Uterus (tissue), 4 donors: ENCODE data around the gene PSMB8. TPM values are rescaled to one million over a fixed set of nuclear protein-coding genes. Genes with fewer than 3 reads are reported as not detected.
"Not testable (repeated sequence)": the region's sequence is repeated elsewhere in the genome, so short reads cannot be mapped to it uniquely, and the experiment has no call there.

ENCODE experiments used
- DNase-seq, 2 donors: peaks; one replicate each; pipeline ENCODE4 v3.0.0-alpha.2; 2019 to 2020
- H3K27ac ChIP-seq, 2 donors: fragments of 200-600 bp; sonication (generic); 1 replicate in 1 of 2; 2 replicates in 1 of 2; pipeline ENCODE4 v1.5.1; 2016 to 2018
- H3K27me3 ChIP-seq, 2 donors: fragments of 200-600 bp; sonication (generic); one replicate each; pipeline ENCODE4 v1.5.1; 2018 to 2019; ENCODE audit warnings: control low read depth in 1 of 2
- H3K36me3 ChIP-seq, 2 donors: fragments of 200-600 bp; sonication (generic); one replicate each; pipeline ENCODE4 v1.5.1; 2019; ENCODE audit warnings: control low read depth in 1 of 2
- H3K4me1 ChIP-seq, 2 donors: fragments of 200-600 bp; sonication (generic); one replicate each; pipeline ENCODE4 v1.5.1; 2018 to 2019; ENCODE audit warnings: control low read depth in 1 of 2
- H3K4me3 ChIP-seq, 2 donors: fragments of 200-600 bp; sonication (generic); 1 replicate in 1 of 2; 2 replicates in 1 of 2; pipeline ENCODE4 v1.5.1; 2018 to 2019; ENCODE audit warnings: mild to moderate bottlenecking in 1 of 2
- H3K9me3 ChIP-seq, 2 donors: fragments of 200-600 bp; sonication (generic); one replicate each; pipeline ENCODE4 v1.5.1; 2019; ENCODE audit warnings: control low read depth in 1 of 2
- POLR2A ChIP-seq, 2 donors: fragments of 450-650 bp; IDR thresholded peaks; one replicate each; pipeline ENCODE4 v1.6.1; 2016; ENCODE audit warnings: antibody characterized with exemption in 2 of 2, mild to moderate bottlenecking in 1 of 2, moderate library complexity in 1 of 2
- intact Hi-C: fragments of 100-400 bp; cut with DNase I; formaldehyde crosslinking; loops from one replicate; pipeline ENCODE4 v1.15.1; 2023; ENCODE audit warnings: low total_unique reads
- total RNA-seq, 4 donors: library from RNA; depleted of rRNA in 3 of 4; stranded (reverse); fragments of >200 nt in 3 of 4; gene quantifications; one replicate each; pipeline versions ENCODE4 v1.1.0 to v1.2.4, GENCODE V29; 2014 to 2023
- TF ChIP-seq, protein P1 (sequence below), 4 experiments: fragments of 200-600 bp in 2 of 4; fragments of 450-650 bp in 2 of 4; sonication (generic) in 2 of 4; IDR thresholded peaks; one replicate each; pipeline ENCODE4 v1.5.1; 2016 to 2019; ENCODE audit warnings: antibody characterized with exemption in 4 of 4, mild to moderate bottlenecking in 2 of 4, moderate library complexity in 1 of 4
- donor health status: DM: yes; HTN: yes; CAD: no.

The PSMB8 gene
- total RNA-seq, 4 donors from 2014 or later, result 23.5 to 60.1 (median 27.2) TPM

DNA sequence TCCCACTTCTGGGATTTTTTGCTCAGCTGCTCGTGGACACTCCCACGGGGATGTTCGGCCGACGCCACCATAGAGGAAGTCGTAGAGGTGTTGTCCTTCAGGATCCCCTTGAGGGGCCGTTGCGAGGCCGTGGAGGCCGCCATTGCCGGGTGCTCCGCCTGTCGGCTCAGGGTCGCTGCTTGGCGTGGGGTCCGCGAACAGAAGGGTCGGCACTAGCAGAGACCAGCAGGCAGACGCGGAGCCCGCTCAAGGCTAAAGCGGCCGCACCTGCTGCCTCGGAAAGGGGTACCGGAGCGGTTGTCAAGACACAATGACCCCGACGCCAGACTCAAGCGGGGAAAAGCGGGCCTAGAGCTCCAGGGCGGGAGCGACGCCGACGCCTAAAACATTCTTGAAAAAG is 35.8 kb upstream of the PSMB8 start:
- Histone ChIP-seq H3K9me3 (no peaks in the 10 kb centered on the region), H3K27me3 (no peaks in the 10 kb centered on the region), H3K4me3 (no peak overlapping the region), H3K36me3 (no peaks in the 10 kb centered on the region), H3K4me1 (no peaks in the 10 kb centered on the region), H3K27ac (no peak overlapping the region)
- intact Hi-C loops, result loop anchor here (5.0 to 10.0 kb wide), 2 partner anchors 55 to 108 kb away; no protein-coding TSS in a partner anchor
- TF ChIP-seq POLR2A (IDR thresholded peaks at IDR 0.05), result no peak
- TF ChIP-seq, protein P1, sequence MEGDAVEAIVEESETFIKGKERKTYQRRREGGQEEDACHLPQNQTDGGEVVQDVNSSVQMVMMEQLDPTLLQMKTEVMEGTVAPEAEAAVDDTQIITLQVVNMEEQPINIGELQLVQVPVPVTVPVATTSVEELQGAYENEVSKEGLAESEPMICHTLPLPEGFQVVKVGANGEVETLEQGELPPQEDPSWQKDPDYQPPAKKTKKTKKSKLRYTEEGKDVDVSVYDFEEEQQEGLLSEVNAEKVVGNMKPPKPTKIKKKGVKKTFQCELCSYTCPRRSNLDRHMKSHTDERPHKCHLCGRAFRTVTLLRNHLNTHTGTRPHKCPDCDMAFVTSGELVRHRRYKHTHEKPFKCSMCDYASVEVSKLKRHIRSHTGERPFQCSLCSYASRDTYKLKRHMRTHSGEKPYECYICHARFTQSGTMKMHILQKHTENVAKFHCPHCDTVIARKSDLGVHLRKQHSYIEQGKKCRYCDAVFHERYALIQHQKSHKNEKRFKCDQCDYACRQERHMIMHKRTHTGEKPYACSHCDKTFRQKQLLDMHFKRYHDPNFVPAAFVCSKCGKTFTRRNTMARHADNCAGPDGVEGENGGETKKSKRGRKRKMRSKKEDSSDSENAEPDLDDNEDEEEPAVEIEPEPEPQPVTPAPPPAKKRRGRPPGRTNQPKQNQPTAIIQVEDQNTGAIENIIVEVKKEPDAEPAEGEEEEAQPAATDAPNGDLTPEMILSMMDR (IDR thresholded peaks at IDR 0.05), result no peak
- no peak for DNase-seq

DNA sequence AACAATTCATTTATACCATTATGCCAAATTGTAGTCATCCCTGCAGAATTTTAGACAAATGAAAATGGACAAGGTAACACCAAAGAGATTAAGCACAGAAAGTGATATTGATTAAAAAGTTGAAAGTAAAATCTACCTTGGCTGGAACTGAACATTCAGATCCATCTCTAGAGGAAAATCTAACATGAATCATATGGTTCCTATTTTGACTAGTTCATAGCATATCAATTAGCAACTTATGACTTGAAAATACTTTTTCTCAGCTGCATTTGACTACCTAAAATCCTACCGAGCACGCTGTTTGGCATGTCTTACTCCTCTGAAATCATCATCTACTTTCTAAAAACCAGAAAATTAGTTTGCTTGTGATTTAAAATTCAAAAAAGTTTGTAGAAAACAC is 32.8 kb upstream of the PSMB8 start:
- no peaks in the 10 kb centered on the region for H3K4me1 ChIP-seq
- no peaks in the 10 kb centered on the region for H3K36me3 ChIP-seq
- no peaks in the 10 kb centered on the region for H3K9me3 ChIP-seq
- intact Hi-C loops, result no loop called here
- peaks cover 0 to 8% of the 10 kb centered on the region in 2 donors for H3K27me3 ChIP-seq
- no peak for DNase-seq
- H3K27ac ChIP-seq, result no peak overlapping the region
- no peak overlapping the region for H3K4me3 ChIP-seq
- no peak for TF ChIP-seq POLR2A (IDR thresholded peaks at IDR 0.05)

DNA sequence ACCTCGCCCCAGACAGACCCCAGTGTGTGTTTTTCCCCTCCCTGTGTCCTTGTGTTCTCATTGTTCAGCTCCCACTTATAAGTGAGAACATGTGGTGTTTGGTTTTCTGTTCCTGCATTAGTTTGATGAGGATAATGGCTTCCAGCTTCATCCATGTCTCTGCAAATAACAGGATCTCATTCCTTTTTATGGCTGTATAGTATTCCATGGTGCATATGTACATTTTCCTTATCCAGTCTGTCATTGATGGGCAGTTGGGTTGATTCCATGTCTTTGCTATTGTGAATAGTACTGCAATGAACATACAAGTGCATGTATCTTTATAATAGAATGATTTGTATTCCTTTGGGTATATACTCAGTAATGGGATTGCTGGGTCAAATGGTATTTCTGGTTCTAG is 30.1 kb upstream of the PSMB8 start:
- H3K9me3 ChIP-seq, intact Hi-C loops, H3K27ac ChIP-seq, DNase-seq, H3K4me1 ChIP-seq, H3K4me3 ChIP-seq, H3K27me3 ChIP-seq, H3K36me3 ChIP-seq: not testable (repeated sequence)

DNA sequence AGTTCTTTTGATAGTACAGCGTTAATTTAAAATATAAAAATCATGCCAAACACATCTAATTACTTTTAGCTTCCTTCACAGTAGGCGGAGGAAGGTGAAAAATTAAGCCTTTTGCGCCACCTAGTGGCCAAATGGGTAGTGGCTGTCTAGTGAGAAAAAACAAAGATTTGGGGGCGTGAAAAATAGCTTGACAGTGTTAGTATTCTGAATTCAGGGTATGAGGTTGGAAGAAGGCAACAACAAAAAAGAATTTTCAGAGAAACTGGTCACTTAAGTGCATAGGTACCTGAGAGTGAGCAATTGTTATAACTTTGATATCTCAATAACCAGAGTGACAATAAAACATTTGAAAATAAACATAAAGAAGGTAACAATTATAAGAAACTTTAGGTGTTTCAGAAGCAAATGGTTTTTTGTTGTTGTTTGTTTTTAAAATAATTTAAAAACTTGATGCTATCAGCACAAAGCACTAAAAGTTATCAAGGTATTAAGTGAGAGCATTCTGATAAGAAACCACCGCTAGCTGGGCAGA is 24.5 kb upstream of the PSMB8 start:
- Histone ChIP-seq H3K4me3 (no peak overlapping the region), H3K27me3 (peaks cover 0 to 1% of the 10 kb centered on the region in 2 donors), H3K9me3 (no peaks in the 10 kb centered on the region), H3K36me3 (no peaks in the 10 kb centered on the region), H3K27ac (no peak overlapping the region), H3K4me1 (no peaks in the 10 kb centered on the region)
- intact Hi-C loops, result no loop called here
- TF ChIP-seq, protein P1 (IDR thresholded peaks at IDR 0.05), result peak; percentile 87 to 96 (median 94)
- TF ChIP-seq POLR2A (IDR thresholded peaks at IDR 0.05), result no peak
- DNase-seq, result peak; percentile 81 to 85

DNA sequence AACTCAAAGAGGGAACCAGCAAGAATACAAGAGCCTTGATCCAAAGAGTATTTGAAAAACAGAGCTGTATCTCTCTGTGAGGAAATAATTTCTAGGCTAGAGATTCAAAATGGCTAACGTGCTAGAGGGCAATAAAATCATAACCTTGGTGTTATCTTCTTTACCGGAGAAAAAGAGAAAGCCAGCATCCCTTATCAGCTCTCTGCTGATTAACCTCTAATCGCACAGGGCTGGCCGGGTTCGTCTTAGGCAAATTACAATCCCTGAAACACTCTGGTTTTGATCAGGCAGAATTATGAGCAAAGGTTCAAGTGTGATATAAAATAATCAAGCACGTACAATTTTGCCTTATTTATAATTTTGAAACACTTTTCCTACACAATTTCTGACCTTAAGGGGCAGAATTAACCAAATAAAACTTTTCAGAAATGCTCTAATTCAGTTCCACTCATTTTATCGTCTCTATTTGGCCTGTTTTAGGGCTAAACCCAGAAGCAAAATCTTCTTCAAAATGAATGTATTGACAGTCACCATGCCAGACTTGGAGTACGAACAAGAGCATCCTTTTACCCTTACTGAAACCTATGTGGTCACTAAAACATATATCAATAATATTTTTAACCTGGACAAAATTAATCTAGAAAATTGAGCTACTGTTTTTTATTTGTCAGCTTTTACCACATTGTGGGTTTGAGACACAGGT is 23.9 kb upstream of the PSMB8 start:
- no peaks in the 10 kb centered on the region for H3K9me3 ChIP-seq
- TF ChIP-seq POLR2A (IDR thresholded peaks at IDR 0.05), result no peak
- TF ChIP-seq, protein P1 (IDR thresholded peaks at IDR 0.05), result no peak
- intact Hi-C loops, result no loop called here
- H3K4me3 ChIP-seq, result no peak overlapping the region
- H3K36me3 ChIP-seq, result no peaks in the 10 kb centered on the region
- no peak overlapping the region for H3K27ac ChIP-seq
- no peaks in the 10 kb centered on the region for H3K27me3 ChIP-seq
- DNase-seq, result no peak
- no peaks in the 10 kb centered on the region for H3K4me1 ChIP-seq

DNA sequence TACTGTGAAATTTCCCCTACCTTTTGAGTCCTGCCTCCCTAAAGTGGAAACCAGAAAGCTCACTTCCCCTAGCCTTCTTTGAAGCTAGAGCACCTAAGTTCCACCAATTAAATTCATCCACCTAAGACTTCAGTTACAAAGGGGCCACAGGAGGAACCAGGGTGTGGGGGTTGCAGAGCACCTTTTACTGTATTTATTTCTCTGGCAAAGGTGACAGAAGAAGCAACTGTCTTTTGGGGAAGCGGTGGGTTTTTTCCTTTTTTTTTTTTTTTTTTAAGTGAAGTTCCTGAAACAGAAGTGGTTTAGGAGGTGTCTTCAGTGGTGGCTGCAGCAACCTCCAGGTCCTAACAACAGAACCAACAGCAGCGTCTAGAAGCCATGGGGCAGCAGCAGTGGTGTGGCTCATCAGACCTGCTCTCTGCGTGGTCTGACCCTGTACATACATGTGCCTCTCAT is 23.2 kb upstream of the PSMB8 start:
- DNase-seq, result no peak
- Histone ChIP-seq H3K36me3 (no peaks in the 10 kb centered on the region), H3K9me3 (no peaks in the 10 kb centered on the region), H3K4me1 (no peaks in the 10 kb centered on the region), H3K27ac (no peak overlapping the region), H3K27me3 (no peaks in the 10 kb centered on the region), H3K4me3 (no peak overlapping the region)
- intact Hi-C loops, result no loop called here
- TF ChIP-seq, protein P1 (IDR thresholded peaks at IDR 0.05), result no peak
- no peak for TF ChIP-seq POLR2A (IDR thresholded peaks at IDR 0.05)
